Skin epidermis (tissue), 12 donors: Measurements from ENCODE around the gene KRT25.
"Not testable (repeated sequence)": the region's sequence is repeated elsewhere in the genome, so short reads cannot be mapped to it uniquely, and the experiment has no call there.

ENCODE experiments used
- H3K27ac ChIP-seq, 21 experiments: fragments of 200-600 bp; sonication (generic) in 11 of 21; one replicate each; pipeline ENCODE4 v1.5.0; 2020; ENCODE audit warnings: mild to moderate bottlenecking in 3 of 21, inconsistent platforms in 2 of 21, moderate library complexity in 2 of 21
- H3K4me3 ChIP-seq, 7 experiments: fragments of 200-600 bp; sonication (generic) in 2 of 7; one replicate each; pipeline ENCODE4 v1.5.0; 2020; ENCODE audit warnings: inconsistent platforms in 2 of 7, mild to moderate bottlenecking in 2 of 7, moderate library complexity in 1 of 7

The KRT25 gene

DNA sequence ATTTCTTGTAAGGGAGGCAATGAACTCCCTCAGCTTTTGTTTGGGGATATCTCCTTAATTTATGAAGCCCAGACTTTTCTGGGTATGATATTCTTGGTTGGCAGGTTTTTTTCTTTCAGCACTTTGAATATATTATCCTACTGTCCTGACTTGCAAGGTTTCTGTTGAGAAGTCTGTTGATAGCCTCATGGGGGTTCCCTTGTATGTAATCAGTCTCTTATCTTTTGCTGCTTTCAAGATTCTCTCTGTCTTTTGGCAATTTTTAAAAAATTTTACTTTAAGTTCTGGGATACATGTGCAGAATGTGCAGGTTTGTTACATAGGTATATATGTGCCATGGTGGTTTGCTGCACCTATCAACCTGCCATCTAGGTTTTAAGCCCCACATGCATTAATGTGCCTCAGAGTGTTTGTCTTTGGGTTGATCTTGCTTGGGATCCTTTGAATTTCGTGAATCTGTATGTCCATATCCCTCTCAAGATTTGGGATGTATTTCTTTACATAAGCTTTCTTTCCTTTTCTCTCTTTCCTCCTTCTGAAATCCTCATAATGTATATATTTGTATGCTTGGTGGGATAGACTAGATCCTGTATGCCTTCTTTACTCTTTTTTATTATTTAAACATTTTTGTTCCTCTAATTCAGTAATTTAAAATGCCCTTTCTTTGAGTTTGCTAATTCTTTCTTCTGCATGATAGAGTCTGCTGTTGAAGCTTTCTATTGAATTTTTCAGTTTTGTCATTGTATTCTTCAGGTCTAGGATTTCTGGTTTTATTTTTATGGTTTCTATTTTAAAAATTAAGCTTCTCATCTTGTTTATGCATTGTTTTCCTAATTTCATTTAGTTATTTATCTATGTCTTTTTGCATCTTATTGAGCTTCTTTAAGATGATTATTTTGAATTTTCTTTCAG is 5.2 kb upstream of the KRT25 start:
- Histone ChIP-seq H3K27ac (no peak overlapping the region), H3K4me3 (no peak overlapping the region)

DNA sequence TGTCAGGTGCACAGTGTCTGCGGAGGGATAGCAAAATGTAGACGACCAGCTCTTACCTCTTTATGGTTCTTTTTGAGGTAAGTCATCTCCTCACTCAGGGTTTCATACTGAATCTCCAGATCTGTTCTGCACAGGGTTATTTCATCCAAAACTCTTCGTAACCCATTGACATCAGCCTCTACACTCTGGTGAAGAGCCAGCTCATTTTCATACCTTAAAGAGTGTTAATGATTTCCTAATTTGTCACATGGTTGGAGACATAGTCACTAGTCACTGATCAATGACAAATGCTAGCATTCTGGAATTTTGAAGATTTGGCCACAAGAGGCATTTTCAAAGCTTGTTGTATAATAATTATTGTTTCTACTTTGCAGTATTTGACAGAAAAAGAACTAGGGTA is 1.3 kb downstream of the KRT25 start:
- no peak overlapping the region for H3K4me3 ChIP-seq

DNA sequence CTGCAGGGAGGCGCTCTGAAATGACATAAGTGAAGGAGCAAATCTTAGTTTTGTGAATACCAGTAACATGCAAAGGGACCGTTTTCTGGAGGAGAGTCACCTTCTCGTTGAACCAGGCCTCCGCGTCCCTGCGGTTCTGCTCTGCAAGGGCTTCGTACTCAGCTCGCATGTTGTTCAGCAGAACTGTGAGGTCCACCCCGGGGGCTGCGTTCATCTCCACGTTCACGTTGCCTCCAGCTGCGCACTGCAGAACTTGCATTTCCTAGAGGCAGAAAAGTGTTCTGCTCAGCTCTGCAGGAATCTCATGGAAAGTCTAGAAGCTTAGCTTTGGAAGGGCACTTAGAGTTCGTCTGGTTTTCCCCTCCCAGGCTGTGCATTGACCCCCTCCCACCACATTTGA is 4.1 kb downstream of the KRT25 start:
- no peak overlapping the region for H3K27ac ChIP-seq
- H3K4me3 ChIP-seq, result no peak overlapping the region

More for the DNA sequence above, 1.3 kb downstream of the KRT25 start:
- no peak overlapping the region for H3K27ac ChIP-seq

DNA sequence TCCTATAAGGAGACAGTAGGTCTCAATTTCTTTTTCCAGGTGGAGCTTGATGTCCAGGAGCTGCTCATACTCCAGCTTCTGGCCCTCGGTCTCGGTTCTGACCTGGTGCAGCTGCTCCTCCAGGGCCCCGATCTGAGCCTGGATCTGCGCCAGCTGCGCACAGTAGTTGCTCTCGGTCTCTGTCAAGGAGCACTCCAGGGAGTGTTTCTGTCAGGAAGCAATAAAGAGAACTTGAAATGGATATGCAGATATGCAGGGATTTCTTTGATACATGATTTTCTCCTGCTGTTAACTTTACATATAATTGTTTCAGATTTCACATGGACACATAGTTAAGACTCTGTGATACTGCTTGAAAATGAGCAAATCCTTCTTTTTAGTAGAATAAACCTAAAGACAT is 4.7 kb downstream of the KRT25 start:
- H3K4me3 ChIP-seq, result no peak overlapping the region

DNA sequence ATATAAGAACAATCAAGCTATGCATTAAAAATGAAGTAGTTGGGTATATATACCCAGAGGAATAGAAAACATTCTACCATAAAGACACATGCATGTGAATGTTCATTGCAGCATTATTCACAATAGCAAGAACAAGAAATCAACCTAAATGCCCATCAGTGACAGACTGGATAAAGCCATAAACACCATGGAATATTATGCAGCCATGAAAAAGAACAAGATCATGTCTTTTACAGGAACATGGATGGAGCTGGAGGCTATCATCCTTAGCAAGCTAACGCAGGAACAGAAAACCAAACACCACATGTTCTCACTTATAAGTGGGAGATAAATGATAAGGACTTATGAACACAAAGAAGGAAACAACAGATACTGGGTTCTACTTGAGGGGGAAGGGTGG is 6.5 kb downstream of the KRT25 start:
- H3K4me3 ChIP-seq, H3K27ac ChIP-seq: not testable (repeated sequence)

More for the DNA sequence above, 4.7 kb downstream of the KRT25 start:
- no peak overlapping the region for H3K27ac ChIP-seq

DNA sequence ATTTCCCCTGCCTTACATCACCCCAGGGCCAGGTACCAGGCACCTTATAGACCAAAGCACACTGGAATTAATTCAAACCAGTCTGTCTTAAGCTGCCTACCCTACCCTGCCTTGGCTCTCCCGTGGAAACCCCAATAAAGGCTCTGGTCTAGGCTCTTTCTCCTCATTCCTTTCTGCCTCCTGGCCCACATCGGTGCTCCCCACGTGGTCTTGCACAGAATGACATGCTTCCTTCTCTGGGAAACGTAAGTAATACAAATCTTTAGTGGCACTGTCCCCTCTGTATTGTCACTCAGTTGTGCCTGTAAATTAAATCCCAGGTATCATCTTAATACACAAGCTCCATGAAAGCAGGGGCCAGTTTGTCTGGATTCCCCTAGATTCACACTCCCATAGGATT is 16.6 kb downstream of the KRT25 start:
- Histone ChIP-seq H3K27ac (no peak overlapping the region), H3K4me3 (no peak overlapping the region)

DNA sequence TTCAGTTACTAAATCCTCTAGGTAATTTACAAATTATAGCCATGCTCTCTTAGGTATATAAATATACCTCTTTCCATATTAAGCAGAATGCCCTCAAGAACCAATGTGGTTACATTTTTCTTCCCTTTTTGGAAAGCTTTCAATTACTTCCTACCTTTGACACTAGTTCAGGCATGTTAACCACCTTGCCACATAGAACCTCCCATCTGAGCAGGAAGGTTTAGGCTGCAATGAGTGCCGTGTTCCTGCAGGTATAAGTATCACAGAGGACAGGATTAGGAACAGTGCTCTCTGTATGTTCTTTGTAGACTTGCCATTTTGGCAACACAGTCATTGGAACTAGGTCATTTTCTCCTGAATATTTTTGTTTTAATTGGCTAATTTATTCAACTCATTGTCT is 20.1 kb downstream of the KRT25 start:
- no peak overlapping the region for H3K4me3 ChIP-seq
- no peak overlapping the region for H3K27ac ChIP-seq

DNA sequence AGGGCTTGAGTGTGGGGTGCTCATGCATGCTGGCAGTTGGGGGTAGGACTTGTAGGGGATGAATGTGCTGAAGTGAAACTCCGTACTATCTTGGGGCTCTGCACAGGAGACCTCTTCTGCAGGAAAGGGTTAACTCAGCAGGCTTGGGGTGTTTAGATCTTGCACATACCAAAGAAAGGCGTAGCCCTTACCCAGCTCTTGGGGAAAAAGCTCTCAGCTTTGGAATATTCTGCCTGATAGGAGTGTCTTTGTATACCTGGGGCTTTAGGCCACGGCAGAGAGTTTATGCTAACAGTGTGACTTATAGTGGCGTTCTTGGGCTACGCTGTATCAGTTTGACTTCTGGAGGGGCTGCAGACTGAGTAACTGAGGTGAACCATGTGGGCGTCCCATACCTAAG is 21.1 kb downstream of the KRT25 start:
- H3K27ac ChIP-seq, result no peak overlapping the region
- H3K4me3 ChIP-seq, result no peak overlapping the region

DNA sequence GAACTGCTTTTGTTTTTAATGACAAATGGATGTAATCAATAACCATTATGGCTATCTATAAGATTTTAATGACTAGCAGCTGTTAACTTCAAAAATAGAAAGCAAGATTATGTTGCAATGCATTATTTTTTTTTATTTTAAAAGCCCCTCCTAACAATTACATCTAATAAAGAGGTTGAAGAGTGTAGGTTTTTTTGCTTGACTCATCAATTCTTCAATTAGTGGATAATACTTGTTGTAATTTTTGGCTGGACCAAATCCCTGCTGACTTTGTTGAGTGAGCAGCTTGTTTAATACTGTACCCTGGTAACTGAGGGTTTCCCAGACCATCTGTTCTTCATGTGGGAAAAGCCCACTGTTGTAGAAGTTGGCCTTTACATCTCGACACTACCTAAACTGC is 24.2 kb downstream of the KRT25 start:
- Histone ChIP-seq H3K27ac (no peak overlapping the region), H3K4me3 (no peak overlapping the region)

DNA sequence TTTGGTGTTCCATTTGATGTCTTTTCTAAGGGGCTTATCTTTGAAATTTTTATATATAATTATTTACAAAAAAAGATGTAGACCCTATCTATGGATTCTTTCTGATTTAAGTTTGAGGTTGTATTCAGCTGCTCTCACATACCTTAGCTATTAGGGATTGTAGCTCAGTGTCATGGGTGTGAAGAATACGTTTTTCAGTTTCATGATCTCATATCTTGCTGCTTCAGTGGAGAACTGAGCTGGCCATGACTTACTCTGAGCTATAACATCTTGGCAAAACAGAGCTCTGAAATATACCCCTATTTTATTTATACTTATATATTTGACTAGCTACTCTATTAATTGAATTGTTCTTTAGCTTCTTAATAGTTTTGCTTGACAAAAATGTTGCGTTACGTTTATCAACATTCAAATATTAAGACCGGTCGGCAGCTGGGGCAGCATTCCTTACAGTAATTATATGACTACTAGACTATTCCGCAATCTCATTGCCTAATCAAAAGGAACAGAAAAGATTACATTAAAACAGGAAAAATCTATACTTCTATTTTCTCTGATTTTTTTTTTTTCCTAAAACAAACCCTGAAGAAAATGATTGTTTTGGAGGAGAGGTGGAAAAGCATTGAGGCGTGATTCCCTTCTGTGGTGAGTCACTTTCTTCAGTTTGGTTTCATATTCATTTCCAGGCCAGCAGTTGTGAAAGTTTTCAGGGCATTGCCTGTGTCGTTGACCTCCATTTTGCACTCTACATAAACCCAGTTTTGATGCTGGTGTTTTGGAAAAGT is 27.5 kb downstream of the KRT25 start:
- H3K27ac ChIP-seq, result no peak overlapping the region
- H3K4me3 ChIP-seq, result no peak overlapping the region

DNA sequence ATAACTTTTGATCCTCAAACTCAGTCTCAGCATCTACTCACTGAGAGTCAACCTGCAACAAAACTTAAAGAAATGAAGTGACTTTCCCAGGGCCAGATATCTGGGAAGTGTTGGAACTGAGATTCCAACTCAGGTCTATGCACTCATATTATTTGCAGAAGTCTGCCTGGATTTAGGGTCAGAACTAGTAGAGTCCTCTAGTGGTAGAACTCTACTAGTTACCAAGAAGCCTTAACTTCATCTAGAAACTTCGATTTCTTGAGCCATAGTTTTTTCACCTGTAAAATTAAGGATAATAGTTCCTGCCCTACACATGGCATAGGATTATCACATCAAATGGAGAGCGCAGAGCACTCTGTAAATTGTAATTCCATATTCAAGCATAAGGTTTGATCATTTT is 28.2 kb downstream of the KRT25 start:
- H3K27ac ChIP-seq, result no peak overlapping the region
- H3K4me3 ChIP-seq, result no peak overlapping the region

DNA sequence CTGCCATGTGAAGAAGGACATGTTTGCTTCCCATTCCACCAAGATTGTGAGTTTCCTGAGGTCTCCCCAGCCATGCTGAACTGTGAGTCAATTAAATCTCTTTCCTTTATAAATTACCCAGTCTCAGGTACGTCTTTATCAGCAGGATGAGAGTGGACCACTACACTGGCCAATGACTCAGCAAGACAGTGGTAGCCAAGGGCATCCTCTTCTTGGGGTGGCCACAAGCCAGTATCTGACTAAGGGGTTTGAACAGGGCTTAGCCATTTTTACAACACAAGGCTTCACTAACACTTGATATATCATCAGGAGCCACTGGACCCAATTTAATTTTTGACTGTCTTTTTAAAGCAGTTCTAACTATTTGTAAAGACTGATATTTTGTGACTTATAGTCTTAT is 30.5 kb downstream of the KRT25 start:
- no peak overlapping the region for H3K4me3 ChIP-seq

DNA sequence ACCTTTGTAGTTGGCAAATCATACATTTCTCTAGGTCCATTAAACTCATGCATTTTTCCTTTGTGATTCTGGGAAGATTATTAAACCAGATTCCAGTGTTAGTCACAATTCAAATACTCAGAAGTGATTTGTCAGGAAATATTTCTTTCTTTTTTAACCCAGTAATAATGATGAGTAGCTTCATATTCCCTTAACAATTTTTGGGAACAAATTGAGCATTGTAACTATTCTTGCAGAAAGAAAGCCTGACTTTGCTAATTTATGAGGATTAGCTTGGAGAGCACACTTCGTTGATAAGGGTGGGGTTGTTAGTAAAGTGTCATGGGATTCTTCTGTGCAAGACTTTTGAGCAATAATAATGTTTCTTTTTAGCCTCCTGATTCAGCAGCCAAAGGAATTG is 32.9 kb downstream of the KRT25 start:
- H3K4me3 ChIP-seq, result no peak overlapping the region

More for the DNA sequence above, 30.5 kb downstream of the KRT25 start:
- H3K27ac ChIP-seq, result no peak overlapping the region

DNA sequence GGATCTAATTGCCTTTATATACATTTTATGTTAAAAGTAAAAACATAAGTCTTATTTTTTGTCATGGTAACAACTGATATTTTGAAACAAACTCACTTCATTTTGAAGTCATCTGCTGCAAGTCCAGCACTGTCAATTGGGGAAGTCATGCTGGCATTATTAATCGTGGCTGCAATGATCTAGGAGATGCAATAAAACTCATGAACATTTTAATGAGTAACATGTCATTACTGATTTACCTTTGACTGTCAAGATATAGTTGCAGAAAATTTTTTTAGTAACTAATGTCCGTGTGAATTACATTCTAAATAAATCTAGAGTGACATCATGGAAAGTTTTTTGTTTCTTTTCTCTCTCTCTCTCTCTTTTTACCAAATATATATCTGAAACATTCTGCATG is 34.2 kb downstream of the KRT25 start:
- H3K4me3 ChIP-seq, result no peak overlapping the region
- no peak overlapping the region for H3K27ac ChIP-seq

More for the DNA sequence above, 32.9 kb downstream of the KRT25 start:
- H3K27ac ChIP-seq, result no peak overlapping the region

DNA sequence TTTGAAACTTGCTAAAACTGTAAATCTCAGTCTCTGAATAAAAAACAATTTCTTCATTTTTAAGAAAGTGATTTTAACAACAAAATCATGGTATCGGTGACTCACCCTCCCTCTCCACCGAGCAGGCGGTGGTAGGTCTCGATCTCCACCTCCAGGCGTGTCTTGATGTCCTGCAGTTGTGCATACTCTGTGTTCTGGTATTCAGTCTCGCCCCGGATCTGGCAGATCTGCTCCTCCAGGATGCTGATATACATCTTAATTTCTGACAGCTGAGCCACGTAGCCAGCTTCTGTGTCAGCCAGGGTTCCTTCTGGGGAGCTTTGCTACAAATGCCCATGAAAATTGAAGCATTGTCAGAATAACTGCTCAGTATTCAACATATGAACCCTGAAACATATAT is 36.2 kb downstream of the KRT25 start:
- Histone ChIP-seq H3K27ac (no peak overlapping the region), H3K4me3 (no peak overlapping the region)

DNA sequence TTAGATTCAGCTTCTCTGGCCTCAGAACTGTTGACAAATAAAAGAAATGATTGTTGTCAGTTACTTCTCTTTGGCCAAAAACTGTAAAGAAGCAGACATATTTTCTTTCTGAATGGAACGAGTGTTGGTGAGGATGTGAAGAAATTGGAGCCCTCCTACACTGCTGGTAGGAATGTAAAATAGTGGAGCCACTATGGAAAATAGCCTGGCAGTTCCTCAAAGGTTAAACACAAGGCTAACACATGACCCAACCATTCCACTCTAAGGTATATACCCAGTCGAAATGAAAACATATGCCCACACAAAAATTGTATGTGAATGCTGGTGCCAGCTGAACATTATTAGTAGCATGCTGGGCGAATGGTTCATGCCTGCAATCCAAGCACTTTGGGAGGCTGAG is 37.4 kb downstream of the KRT25 start:
- Histone ChIP-seq H3K4me3 (no peak overlapping the region), H3K27ac (no peak overlapping the region)

DNA sequence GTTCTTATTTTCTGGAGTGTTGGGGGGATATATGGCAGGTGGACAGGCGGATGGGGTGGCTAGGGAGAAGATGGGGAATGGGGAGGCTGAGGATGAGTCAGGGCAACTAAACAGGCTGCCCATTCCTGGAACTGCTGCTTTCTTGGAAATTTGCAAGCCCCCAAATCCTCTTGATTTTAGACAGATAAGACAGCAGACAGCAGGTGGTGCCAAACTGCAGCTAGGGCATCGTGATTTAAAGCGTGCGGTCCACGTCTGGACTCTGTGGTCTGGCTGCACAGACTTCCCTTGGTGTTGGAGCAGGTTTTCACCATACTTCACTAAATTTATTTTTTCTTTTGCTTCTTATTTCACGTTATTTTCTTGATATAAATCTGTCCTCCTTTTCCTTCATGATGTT is 40.7 kb downstream of the KRT25 start:
- Histone ChIP-seq H3K4me3 (no peak overlapping the region), H3K27ac (no peak overlapping the region)

DNA sequence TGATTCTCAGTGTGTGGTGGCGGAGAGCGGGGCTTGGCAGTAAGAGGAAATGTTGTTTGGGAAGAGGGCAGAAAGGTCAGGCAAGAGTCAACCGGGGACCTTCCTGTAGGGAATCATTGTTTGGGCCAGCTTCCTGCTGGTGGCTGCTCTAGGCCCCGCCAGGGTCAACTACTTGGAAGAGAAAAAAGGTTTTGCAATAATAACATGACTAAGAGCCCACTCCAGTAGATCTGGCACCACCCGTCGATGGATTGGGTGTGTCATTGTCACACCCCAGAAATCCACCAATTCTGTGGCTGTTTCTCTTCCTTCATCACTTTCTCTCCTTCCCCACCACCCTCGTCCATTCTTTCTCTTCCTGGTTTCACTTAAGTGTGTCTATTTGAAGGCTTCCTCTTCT is 47.4 kb downstream of the KRT25 start:
- Histone ChIP-seq H3K27ac (peak overlapping the region in 2 of 21 experiments; percentile 26 to 35), H3K4me3 (no peak overlapping the region)

DNA sequence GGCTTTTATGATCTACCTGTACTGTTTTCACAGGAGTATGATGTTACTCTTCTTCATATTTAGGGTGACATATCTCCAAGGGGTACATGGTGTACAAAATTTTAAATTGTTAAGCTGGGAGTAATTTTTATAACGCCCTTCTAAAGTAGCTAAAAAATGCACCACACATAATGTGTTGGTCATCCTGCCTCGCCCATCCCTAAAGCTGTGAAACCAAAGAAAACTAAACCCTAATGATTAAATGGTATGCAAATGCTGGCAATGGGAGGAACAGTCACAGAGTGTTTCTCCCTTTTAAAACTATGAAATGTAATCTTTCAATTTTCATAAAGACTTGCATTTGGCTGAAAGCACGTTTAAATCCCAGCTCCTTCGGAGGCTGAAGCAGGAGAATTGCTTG is 49.5 kb downstream of the KRT25 start:
- no peak overlapping the region for H3K27ac ChIP-seq
- no peak overlapping the region for H3K4me3 ChIP-seq

DNA sequence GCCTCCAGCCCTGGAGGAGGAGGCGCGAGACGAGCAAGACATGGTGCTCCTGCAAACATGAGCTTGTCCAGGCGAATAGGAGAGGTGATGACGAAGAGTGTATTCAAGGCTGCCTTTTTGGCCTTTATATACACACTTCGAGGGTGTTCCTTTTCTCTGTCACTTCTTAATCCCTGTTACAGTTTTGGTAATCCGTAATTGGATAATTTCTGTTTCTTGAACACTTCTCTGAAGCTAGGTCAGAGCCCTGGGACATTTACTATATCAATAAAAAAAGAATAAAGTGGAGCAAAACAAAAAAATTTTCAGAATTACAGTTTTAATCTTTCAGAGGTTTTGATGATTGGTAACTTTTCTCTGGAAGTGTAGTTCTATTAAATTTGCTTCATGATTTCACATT is 51.5 kb downstream of the KRT25 start, which contains the start of gene KRT24:
Gene KRT24, minus strand, starts transcription at position 101 of the 400 bp plus-strand sequence. Its CDS starts 59 bp downstream, at position 42.
- H3K27ac ChIP-seq, result no peak within 1 kb of the TSS
- H3K4me3 ChIP-seq, result no peak within 1 kb of the TSS

DNA sequence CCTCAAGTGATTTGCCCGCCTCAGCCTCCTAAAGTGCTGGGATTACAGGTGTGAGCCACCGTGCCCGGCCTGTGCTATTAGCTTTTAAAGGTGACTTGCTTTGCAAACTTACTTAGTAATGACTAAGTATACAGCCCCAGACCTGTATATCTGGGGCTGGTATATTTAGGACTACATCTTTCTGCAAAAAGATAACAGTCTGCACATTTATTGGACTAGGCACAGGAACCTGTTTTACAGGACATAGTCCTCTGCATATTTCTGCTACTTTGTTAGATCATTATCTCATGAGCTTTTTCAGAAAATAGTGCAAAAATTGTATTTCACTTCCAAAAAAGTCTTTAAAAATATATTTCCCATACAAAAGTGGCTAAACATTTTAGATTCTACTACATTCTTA is 52.9 kb downstream of the KRT25 start:
- Histone ChIP-seq H3K4me3 (no peak overlapping the region), H3K27ac (no peak overlapping the region)
